Stimulated activated CD4-positive, alpha-beta T cell treated with anti-CD3 and anti-CD28 coated beads, TNF-alpha, amount 100 ng/mL, for 48 hours (primary cell): ENCODE results near the gene GALNT18.

Experiments
- DNase-seq, 3 donors: peaks; one replicate each; pipeline ENCODE4 v3.0.0-alpha.2; 2020; ENCODE audit warnings: low read depth in 3 of 3

GALNT18 gene

GRCh38 chr11:11351042-11351586 lies 270.7 kb downstream of the GALNT18 start:
- no peak for DNase-seq

- no peak for DNase-seq
These were observed 271.9 kb downstream of the GALNT18 start for GRCh38 chr11:11349870-11350337.

DNA sequence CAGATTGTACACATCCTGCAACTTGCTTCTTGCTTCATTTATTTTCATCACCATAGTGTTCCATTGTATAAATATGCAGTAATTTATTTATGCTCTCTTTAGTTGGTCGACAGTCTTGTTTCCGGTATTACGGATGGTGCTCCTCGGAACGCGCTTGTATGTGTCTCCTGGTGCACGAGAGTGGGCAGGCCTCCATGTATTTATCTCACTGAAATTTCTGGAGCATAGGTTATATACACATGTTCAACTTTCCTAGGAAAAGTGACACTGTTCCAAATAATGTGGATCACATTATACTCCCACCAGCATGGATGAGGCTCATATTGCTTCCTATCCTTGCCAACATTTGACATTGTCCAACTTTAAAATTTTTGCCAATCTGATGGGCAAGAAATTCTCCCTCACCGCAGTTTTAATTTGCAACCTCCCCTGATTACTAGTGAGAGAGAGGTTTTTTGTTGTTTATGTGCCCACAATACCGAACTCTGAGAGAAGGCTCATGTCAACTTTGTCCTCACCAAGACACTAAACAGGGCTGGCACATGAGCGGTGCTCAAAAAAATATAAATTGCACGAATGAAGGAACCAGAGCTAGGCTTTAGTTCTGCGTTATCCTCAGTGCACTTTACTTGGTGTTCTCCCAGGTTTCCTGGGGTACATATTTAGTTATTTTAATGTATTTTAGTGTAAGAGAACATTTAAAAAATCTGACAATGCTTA lies 272.5 kb downstream of the GALNT18 start:
- DNase-seq, result no peak

- DNase-seq, result no peak
These were observed 273.5 kb downstream of the GALNT18 start for GRCh38 chr11:11348303-11348702.

DNA sequence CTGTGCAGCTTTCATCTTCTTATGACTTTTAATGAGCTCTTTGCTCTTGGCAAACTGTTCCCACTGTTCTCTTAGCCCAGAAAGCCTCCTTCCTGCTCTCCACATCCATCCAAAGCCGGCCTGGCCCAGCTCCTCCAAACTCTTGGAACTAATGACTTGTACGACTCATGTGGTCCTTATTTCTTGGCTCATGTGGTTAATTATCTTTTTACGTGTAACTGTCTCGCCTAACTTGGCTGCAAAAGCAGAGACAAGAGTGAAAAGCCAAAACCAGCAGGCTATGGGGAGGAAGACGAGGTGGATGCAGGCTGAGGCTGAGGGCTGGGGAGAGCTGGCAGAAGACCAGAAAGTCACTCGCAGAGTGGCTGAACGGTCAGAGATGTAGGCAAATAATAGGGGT lies 274.2 kb downstream of the GALNT18 start:
- no peak for DNase-seq

DNA sequence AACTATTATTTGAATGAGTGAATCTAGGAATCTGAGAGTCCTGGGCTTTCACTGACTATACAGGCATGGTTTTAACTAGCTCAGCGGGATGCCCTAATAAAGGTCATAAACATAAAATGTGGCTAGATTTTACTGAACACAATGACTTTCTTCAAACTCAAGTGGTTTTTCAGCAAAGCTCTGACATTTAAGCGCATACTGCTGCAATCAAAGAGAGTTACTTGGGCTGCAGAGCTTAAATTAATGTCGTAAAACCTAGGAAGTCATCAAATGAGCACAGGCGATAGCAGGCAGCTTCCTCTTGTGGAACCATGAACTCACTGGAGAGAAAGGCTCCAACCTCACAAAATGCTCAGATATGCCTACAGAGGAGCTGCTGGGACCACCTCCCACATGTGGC lies 275.5 kb downstream of the GALNT18 start:
- no peak for DNase-seq

GRCh38 chr11:11345099-11345498 lies 276.7 kb downstream of the GALNT18 start:
- DNase-seq, result no peak

GRCh38 chr11:11344045-11344444 lies 277.8 kb downstream of the GALNT18 start:
- DNase-seq, result no peak

DNA sequence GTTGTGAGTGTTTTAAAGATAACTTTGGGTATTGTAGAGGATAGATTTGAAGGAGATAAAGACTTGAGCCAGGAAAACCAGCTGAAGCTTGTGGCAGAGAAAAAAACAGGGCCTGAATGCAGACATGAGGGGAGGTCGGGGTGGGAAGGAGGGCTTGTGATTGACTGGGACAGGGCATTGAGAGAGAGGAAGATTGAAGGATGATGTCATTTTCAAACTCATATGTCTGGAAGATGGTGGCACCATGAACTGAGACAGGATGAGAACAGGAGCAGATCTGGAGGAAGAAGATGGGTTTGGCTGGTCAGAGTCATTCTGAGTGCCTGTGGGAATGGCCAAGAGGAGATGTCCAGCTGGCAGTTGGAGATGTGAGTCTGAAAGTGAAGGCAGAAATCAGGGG lies 283.5 kb downstream of the GALNT18 start:
- no peak for DNase-seq

DNA sequence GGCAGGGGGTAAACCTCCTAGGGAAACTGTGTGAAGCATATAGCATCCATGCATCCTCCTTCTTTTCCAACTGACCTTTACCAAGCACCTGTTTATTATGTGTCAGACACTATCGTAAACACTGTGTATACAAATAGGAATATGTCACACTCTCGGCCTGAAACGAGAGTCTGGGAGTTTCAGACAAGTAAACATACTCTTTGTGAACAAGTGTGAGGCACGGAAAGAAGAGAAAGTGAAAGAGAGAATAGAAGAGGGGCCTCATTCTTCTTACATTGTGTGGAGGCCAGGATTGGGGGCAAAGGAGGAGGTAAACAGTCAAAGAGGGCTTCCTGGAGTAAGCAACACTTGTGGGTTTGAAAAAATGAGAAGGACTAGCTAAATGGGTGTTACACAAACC lies 285.1 kb downstream of the GALNT18 start:
- DNase-seq, result no peak

DNA sequence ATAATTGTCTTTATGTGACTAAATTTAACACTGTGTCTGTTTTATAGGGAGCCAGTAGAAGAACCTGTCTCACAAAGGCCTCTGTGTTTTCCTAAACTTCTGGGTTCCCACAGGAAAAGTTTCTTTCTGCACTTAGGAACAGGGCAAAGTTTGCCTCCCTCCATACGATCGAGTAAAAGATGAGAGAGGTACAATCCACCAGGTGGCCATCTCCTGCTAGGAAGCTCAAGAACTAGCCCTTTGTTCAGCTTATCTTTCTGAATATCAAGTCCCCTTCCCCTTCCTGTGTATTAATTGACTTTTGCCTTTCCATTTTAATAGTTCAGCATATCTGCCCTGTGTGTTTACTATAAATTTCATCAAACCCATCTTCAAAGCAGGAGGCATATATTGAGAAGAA lies 286.8 kb downstream of the GALNT18 start:
- DNase-seq, result no peak

GRCh38 chr11:11334607-11335006 lies 287.2 kb downstream of the GALNT18 start:
- no peak for DNase-seq

GRCh38 chr11:11332141-11332710 lies 289.6 kb downstream of the GALNT18 start:
- no peak for DNase-seq

- DNase-seq, result no peak
These were observed 292.6 kb downstream of the GALNT18 start for GRCh38 chr11:11329062-11329806.

DNA sequence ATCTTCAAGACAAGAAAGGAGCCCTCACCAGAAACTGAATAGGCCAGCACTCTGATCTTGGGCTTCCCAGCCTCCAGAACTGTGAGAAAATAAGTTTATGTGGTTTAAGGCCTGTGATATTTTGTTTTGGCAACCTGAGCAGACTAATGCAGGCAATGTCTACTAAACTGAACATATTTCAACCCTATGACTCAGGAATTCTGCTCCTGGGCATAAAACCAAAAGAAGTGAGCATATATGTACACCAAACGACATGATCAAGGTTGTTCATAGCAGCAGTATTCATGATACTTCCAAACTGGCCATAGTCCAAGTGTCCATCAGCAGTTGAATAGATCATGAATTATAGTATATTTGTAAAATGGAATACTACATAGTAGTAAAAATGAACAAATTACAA lies 297.7 kb downstream of the GALNT18 start:
- no peak for DNase-seq

DNA sequence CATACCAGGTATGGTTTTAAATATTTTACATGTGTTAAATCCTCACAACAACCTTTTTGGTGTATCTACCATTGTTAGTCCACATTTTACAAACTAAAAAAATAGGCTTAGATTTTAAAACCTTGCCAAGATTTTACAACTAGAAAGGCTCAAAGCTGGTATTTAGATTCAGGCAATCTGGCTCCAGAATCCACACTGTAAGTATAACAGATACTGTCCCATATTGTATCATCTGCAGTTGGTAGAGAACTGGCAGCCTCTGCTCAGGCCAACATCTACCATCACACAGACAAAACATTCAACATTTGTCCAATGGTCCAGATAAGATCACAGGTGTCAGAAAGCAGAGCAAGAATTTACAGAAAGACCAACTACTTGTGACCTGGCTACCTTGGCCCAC lies 299.7 kb downstream of the GALNT18 start:
- DNase-seq, result no peak

DNA sequence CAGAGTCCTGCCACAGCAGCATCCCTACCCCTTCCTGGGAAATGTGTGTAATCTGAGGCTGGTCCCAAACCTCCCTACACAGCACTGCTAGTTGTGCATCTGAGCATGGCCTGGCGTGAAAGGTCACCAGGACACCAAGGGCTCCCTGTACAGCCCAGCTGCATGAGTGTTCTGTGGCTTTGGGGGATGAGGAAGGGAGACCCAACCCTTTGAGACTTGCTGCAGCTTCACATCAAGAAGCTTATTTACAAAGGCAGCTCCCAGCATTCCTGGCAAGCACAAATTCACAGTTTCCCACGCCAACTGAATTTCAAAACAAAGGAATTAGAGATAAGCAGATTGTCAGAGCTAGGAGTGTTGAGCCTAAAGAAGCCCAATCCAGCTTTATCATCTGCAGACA lies 301.0 kb downstream of the GALNT18 start:
- DNase-seq, result no peak

GRCh38 chr11:11318961-11319360 lies 302.8 kb downstream of the GALNT18 start:
- no peak for DNase-seq

DNA sequence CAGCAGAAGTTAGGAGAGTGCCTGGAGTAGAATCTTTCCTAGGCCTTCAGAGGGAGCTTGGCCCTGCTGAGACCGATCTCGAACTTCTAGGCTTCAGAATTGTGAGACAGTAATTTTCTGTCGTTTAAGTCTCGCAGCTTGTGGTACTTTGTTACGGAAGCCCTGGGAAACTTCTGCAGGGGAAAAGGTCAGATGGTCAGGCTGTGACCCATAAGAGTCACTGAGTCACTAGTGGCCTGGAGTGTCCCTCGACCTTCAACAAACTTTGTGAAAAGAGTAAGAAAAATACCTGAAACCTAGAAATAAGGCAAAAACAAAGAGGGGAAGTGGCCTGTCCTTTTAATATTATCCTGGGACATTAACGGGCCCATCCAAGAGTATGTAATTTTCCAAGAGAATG lies 303.3 kb downstream of the GALNT18 start:
- DNase-seq, result no peak

DNA sequence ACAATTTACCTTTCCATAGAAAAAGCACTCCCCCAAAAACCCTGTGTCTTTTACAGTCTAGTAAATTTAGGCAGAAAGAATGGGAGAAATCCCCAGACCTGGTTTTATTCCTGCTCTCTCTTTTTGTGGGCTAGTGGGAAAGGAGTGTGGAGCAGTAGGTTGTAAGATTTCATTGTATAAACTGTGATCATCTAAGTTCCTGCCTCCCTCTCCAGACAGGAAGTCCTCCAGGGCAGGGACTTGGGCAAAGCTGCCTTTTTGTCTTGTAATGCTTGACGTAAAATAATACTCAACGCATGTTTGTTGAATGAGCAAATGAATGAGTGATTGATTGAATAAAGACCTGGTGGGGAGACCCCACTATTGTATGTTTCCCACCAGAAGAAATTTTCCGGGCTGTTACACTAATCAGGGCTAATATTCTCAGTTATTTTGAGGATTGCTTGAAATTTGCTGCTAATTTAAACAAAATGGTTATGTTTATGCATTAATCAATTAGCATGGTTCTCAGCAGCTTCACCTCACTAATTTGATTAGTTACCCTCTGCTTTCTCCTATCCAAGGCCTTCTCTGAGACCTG lies 305.1 kb downstream of the GALNT18 start:
- DNase-seq, result no peak

DNA sequence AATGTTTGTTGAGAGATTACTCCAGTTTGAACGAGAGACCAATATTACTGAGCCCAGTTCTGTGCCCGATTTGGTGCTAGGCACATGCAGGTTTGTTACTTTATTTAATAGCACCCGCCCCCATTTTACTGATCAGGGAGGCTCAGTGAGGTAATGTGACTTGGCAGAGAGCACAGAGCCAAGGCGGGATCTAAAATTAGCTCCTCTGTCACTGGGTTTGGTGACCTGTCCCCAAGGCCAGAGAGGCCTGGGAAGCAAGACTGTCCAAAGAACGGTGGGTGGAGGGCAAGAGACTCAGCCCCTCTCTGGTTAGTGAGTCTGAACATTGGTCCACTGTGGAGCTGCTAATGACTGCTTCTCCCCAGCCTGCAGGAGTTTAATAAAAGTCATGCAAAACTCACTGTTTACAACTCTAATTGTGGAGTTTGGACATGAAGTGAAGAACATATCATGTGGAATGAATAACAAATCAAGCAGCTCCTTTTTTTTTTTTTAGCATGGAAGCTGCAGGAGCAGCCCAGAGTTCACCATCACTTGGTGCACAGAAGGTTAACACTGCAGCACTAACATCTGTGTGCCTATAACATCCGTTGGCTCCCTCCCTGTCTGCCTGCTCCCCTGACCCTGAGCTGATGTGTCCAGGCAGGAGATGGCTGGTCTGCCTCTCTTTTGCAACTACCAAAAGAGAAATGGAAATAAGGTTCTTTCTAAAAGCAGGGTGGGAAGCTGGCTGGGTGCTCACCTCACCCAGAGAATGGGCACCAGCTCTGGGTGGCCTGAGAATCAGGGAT lies 307.7 kb downstream of the GALNT18 start:
- no peak for DNase-seq

- DNase-seq, result no peak
These were observed 308.4 kb downstream of the GALNT18 start for GRCh38 chr11:11313426-11313825.
